Uterus (tissue), 4 donors: ENCODE measurements around the gene PSMB8. TPM values are rescaled to one million over a fixed set of nuclear protein-coding genes. Genes with fewer than 3 reads are reported as not detected.
"Not testable (repeated sequence)": the region's sequence is repeated elsewhere in the genome, so short reads cannot be mapped to it uniquely, and the experiment has no call there.

Source experiments
- DNase-seq, 2 donors: peaks; one replicate each; pipeline ENCODE4 v3.0.0-alpha.2; 2019 to 2020
- H3K27ac ChIP-seq, 2 donors: fragments of 200-600 bp; sonication (generic); 1 replicate in 1 of 2; 2 replicates in 1 of 2; pipeline ENCODE4 v1.5.1; 2016 to 2018
- H3K27me3 ChIP-seq, 2 donors: fragments of 200-600 bp; sonication (generic); one replicate each; pipeline ENCODE4 v1.5.1; 2018 to 2019; ENCODE audit warnings: control low read depth in 1 of 2
- H3K36me3 ChIP-seq, 2 donors: fragments of 200-600 bp; sonication (generic); one replicate each; pipeline ENCODE4 v1.5.1; 2019; ENCODE audit warnings: control low read depth in 1 of 2
- H3K4me1 ChIP-seq, 2 donors: fragments of 200-600 bp; sonication (generic); one replicate each; pipeline ENCODE4 v1.5.1; 2018 to 2019; ENCODE audit warnings: control low read depth in 1 of 2
- H3K4me3 ChIP-seq, 2 donors: fragments of 200-600 bp; sonication (generic); 1 replicate in 1 of 2; 2 replicates in 1 of 2; pipeline ENCODE4 v1.5.1; 2018 to 2019; ENCODE audit warnings: mild to moderate bottlenecking in 1 of 2
- H3K9me3 ChIP-seq, 2 donors: fragments of 200-600 bp; sonication (generic); one replicate each; pipeline ENCODE4 v1.5.1; 2019; ENCODE audit warnings: control low read depth in 1 of 2
- CTCF ChIP-seq, 4 experiments: fragments of 200-600 bp in 2 of 4; fragments of 450-650 bp in 2 of 4; sonication (generic) in 2 of 4; IDR thresholded peaks; one replicate each; pipeline ENCODE4 v1.5.1; 2016 to 2019; ENCODE audit warnings: antibody characterized with exemption in 4 of 4, mild to moderate bottlenecking in 2 of 4, moderate library complexity in 1 of 4
- POLR2A ChIP-seq, 2 donors: fragments of 450-650 bp; IDR thresholded peaks; one replicate each; pipeline ENCODE4 v1.6.1; 2016; ENCODE audit warnings: antibody characterized with exemption in 2 of 2, mild to moderate bottlenecking in 1 of 2, moderate library complexity in 1 of 2
- intact Hi-C: fragments of 100-400 bp; cut with DNase I; formaldehyde crosslinking; loops from one replicate; pipeline ENCODE4 v1.15.1; 2023; ENCODE audit warnings: low total_unique reads
- total RNA-seq, 4 donors: library from RNA; depleted of rRNA in 3 of 4; stranded (reverse); fragments of >200 nt in 3 of 4; gene quantifications; one replicate each; pipeline versions ENCODE4 v1.1.0 to v1.2.4, GENCODE V29; 2014 to 2023
- donor health status: DM: yes; HTN: yes; CAD: no.

Gene PSMB8
- total RNA-seq, 4 donors from 2014 or later = 23.5 to 60.1 (median 27.2) TPM

GRCh38 chr6:32886681-32887383 lies 43.0 kb upstream of the PSMB8 start:
- TF ChIP-seq CTCF (IDR thresholded peaks at IDR 0.05) (no peak), POLR2A (IDR thresholded peaks at IDR 0.05) (no peak)
- Histone ChIP-seq H3K36me3 (no peaks in the 10 kb centered on the region), H3K4me3 (no peak overlapping the region), H3K4me1 (peaks cover 0 to 7% of the 10 kb centered on the region in 2 donors), H3K27me3 (no peaks in the 10 kb centered on the region), H3K27ac (peak overlapping the region; percentile 39 to 58), H3K9me3 (no peaks in the 10 kb centered on the region)
- peak in 1 of 2 donors; percentile 49 for DNase-seq
- intact Hi-C loops = loop anchor here (10.0 kb wide), 1 partner anchor 48 kb away; no protein-coding TSS in a partner anchor

GRCh38 chr6:32885698-32886286 lies 41.9 kb upstream of the PSMB8 start:
- Histone ChIP-seq H3K36me3 (no peaks in the 10 kb centered on the region), H3K4me1 (peaks cover 0 to 7% of the 10 kb centered on the region in 2 donors), H3K9me3 (no peaks in the 10 kb centered on the region), H3K27ac (no peak overlapping the region), H3K4me3 (no peak overlapping the region), H3K27me3 (no peaks in the 10 kb centered on the region)
- no peak for DNase-seq
- intact Hi-C loops = loop anchor here (10.0 kb wide), 1 partner anchor 49 kb away; no protein-coding TSS in a partner anchor
- TF ChIP-seq CTCF (IDR thresholded peaks at IDR 0.05) (peak; percentile 58 to 78 (median 76)), POLR2A (IDR thresholded peaks at IDR 0.05) (no peak)

- Histone ChIP-seq H3K4me3 (no peak overlapping the region), H3K4me1 (peaks cover 0 to 7% of the 10 kb centered on the region in 2 donors), H3K27ac (no peak overlapping the region), H3K27me3 (no peaks in the 10 kb centered on the region), H3K9me3 (no peaks in the 10 kb centered on the region), H3K36me3 (no peaks in the 10 kb centered on the region)
- TF ChIP-seq POLR2A (IDR thresholded peaks at IDR 0.05) = no peak
- TF ChIP-seq CTCF (IDR thresholded peaks at IDR 0.05) = no peak
- intact Hi-C loops = loop anchor here (5.0 to 10.0 kb wide), 2 partner anchors 51 to 104 kb away; no protein-coding TSS in a partner anchor
- DNase-seq = peak in 1 of 2 donors; percentile 36
Observed at GRCh38 chr6:32883789-32884188, 39.9 kb upstream of the PSMB8 start.

- Histone ChIP-seq H3K27ac (no peak overlapping the region), H3K27me3 (no peaks in the 10 kb centered on the region), H3K36me3 (no peaks in the 10 kb centered on the region), H3K4me3 (no peak overlapping the region), H3K9me3 (no peaks in the 10 kb centered on the region), H3K4me1 (peaks cover 0 to 7% of the 10 kb centered on the region in 2 donors)
- intact Hi-C loops = loop anchor here (5.0 to 10.0 kb wide), 2 partner anchors 52 to 104 kb away; no protein-coding TSS in a partner anchor
- TF ChIP-seq POLR2A (IDR thresholded peaks at IDR 0.05) = no peak
- TF ChIP-seq CTCF (IDR thresholded peaks at IDR 0.05) = no peak
- DNase-seq = no peak
Observed at GRCh38 chr6:32882879-32883250, 39.0 kb upstream of the PSMB8 start.

- DNase-seq, H3K4me1 ChIP-seq, H3K36me3 ChIP-seq, H3K4me3 ChIP-seq, H3K27ac ChIP-seq, H3K9me3 ChIP-seq, H3K27me3 ChIP-seq: not testable (repeated sequence)
- intact Hi-C loops = loop anchor here (5.0 to 10.0 kb wide), 2 partner anchors 54 to 106 kb away; no protein-coding TSS in a partner anchor
Observed at GRCh38 chr6:32880962-32881361, 37.1 kb upstream of the PSMB8 start.
